Neural progenitor cell (in vitro differentiated cells): Measurements from ENCODE around the gene ST6GALNAC2. TPM values are rescaled to one million over a fixed set of nuclear protein-coding genes. Genes with fewer than 3 reads are reported as not detected.
"Not testable (repeated sequence)": the region's sequence is repeated elsewhere in the genome, so short reads cannot be mapped to it uniquely, and the experiment has no call there.

Source experiments
- DNase-seq: peaks from one replicate; pipeline ENCODE4 v3.0.0-alpha.2; 2016; ENCODE audit warnings: low spot score
- H2AFZ ChIP-seq: fragments of 200-600 bp; sonication (generic); replicated peaks from 2 replicates; pipeline ENCODE4 v1.6.1; 2016; ENCODE audit warnings: antibody characterized with exemption
- H3F3A ChIP-seq: fragments of 200-600 bp; sonication (generic); 2 replicates; pipeline ENCODE4 v1.6.1; 2016; ENCODE audit warnings: antibody characterized with exemption, low read depth
- H3K27ac ChIP-seq: fragments of 200-600 bp; sonication (generic); 2 replicates; pipeline ENCODE4 v1.5.1; 2016; ENCODE audit warnings: mild to moderate bottlenecking
- H3K27me3 ChIP-seq: fragments of 200-600 bp; sonication (generic); 2 replicates; pipeline ENCODE4 v1.6.1; 2016; ENCODE audit warnings: mild to moderate bottlenecking, moderate library complexity
- H3K36me3 ChIP-seq: fragments of 200-600 bp; sonication (generic); 2 replicates; pipeline ENCODE4 v1.5.1; 2016
- H3K4me1 ChIP-seq: fragments of 200-600 bp; sonication (generic); 2 replicates; pipeline ENCODE4 v1.6.1; 2016; ENCODE audit warnings: mixed run types
- H3K4me2 ChIP-seq: fragments of 200-600 bp; sonication (generic); 2 replicates; pipeline ENCODE4 v1.6.1; 2016
- H3K4me3 ChIP-seq: fragments of 200-600 bp; sonication (generic); 2 replicates; pipeline ENCODE4 v1.5.1; 2016
- H3K79me2 ChIP-seq: fragments of 200-600 bp; sonication (generic); 2 replicates; pipeline ENCODE4 v1.6.1; 2016; ENCODE audit warnings: low read depth
- H3K9ac ChIP-seq: fragments of 200-600 bp; sonication (generic); 2 replicates; pipeline ENCODE4 v1.6.1; 2016
- H3K9me3 ChIP-seq: fragments of 200-600 bp; sonication (generic); 2 replicates; pipeline ENCODE4 v1.5.1; 2016; ENCODE audit warnings: low read depth
- H4K20me1 ChIP-seq: fragments of 200-600 bp; sonication (generic); 2 replicates; pipeline ENCODE4 v1.6.1; 2016; ENCODE audit warnings: low read depth
- H3K27ac Mint-ChIP-seq: 3 replicates; pipeline ENCODE4 v1.8.0; 2021; ENCODE audit warnings: mixed read lengths
- H3K27me3 Mint-ChIP-seq: 2 replicates; pipeline ENCODE4 v1.8.0; 2022; ENCODE audit warnings: low read depth, mild to moderate bottlenecking, inconsistent platforms, moderate library complexity, mixed read lengths; ENCODE audit not compliant: insufficient read depth
- H3K36me3 Mint-ChIP-seq: 3 replicates; pipeline ENCODE4 v1.8.0; 2021; ENCODE audit warnings: mixed read lengths
- H3K4me1 Mint-ChIP-seq: 3 replicates; pipeline ENCODE4 v1.8.0; 2021; ENCODE audit warnings: mixed read lengths
- H3K4me3 Mint-ChIP-seq: 3 replicates; pipeline ENCODE4 v1.8.0; 2021; ENCODE audit warnings: mild to moderate bottlenecking, moderate library complexity, mixed read lengths
- H3K9me3 Mint-ChIP-seq: 3 replicates; pipeline ENCODE4 v1.8.0; 2020; ENCODE audit warnings: mixed read lengths
- EZH2 ChIP-seq: fragments of 200-600 bp; sonication (generic); IDR thresholded peaks from 2 replicates; pipeline ENCODE4 v1.6.1; 2017; ENCODE audit warnings: antibody characterized with exemption, mild to moderate bottlenecking, moderate library complexity
- EZH2phosphoT487 ChIP-seq: fragments of 200-600 bp; sonication (generic); IDR thresholded peaks from 2 replicates; pipeline ENCODE4 v1.6.1; 2017; ENCODE audit warnings: antibody characterized with exemption
- total RNA-seq: library from RNA; depleted of rRNA; stranded (reverse); fragments of >200 nt; gene quantifications from 2 replicates; pipeline ENCODE4 v1.2.3, GENCODE V29; 2015; ENCODE audit warnings: low replicate concordance
- TF ChIP-seq, protein P1 (sequence below): fragments of 200-600 bp; sonication (generic); IDR thresholded peaks from 2 replicates; pipeline ENCODE4 v1.5.1; 2017; ENCODE audit warnings: antibody characterized with exemption, mild to moderate bottlenecking

Gene ST6GALNAC2
- total RNA-seq, 1 donor from 2014 or later: not detected

DNA sequence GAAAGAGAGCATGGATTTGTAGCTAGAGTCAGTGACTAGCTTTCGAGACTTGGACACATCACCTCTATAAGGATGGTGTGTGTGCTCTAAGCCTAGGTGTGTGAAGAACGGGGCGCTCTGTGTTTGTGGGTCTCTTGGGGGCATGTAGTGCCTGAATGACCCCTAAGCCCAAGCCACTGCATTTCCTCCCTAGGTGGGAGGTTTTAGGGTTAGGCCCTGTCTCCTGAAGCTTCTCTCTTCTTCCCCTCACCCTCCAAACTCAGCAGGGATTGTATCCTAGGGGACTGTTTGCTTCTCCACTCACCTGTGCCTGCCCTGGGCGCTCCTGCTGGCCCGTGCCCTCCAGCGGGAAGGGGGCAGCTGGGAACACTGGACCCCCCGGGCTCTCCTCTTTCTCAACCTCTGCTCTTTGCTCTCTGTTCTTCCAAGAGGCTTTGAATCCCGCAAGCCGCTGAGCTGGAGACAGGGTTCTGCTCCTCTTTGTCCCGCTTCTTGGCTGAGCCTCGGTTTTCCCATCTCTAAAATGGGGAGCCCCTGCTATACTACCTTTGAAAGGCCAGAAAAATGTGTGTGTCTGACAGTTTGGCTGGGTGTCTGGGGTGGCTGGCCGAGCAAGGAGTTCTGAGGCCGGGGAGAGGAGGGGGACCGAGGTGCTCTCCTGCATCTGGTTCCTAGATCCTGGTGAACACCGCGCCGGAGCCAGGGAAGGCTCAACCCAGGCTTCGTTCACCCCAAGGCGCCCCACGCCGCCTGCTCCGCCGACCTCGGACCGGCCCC is 49.0 kb downstream of the ST6GALNAC2 start:
- H3K4me3 Mint-ChIP-seq: peak overlapping the region; percentile 74
- Histone ChIP-seq H2AFZ (peak overlapping the region; percentile 50), H3K36me3 (no peaks in the 10 kb centered on the region), H3K27ac (no peak overlapping the region), H4K20me1 (peaks cover 3% of the 10 kb centered on the region), H3K27me3 (peaks cover 63% of the 10 kb centered on the region), H3K4me1 (peaks cover 19% of the 10 kb centered on the region), H3K79me2 (no peaks in the 10 kb centered on the region), H3K9ac (no peak overlapping the region), H3K4me2 (peak overlapping the region; percentile 85), H3F3A (peaks cover 22% of the 10 kb centered on the region), H3K9me3 (no peaks in the 10 kb centered on the region), H3K4me3 (peak overlapping the region; percentile 50)
- peaks cover 40% of the 10 kb centered on the region for H3K27me3 Mint-ChIP-seq
- peaks cover 46% of the 10 kb centered on the region for H3K4me1 Mint-ChIP-seq
- no peak for DNase-seq
- no peak overlapping the region for H3K27ac Mint-ChIP-seq
- no peaks in the 10 kb centered on the region for H3K36me3 Mint-ChIP-seq
- no peak for TF ChIP-seq EZH2phosphoT487
- no peak for TF ChIP-seq EZH2
- TF ChIP-seq, protein P1, sequence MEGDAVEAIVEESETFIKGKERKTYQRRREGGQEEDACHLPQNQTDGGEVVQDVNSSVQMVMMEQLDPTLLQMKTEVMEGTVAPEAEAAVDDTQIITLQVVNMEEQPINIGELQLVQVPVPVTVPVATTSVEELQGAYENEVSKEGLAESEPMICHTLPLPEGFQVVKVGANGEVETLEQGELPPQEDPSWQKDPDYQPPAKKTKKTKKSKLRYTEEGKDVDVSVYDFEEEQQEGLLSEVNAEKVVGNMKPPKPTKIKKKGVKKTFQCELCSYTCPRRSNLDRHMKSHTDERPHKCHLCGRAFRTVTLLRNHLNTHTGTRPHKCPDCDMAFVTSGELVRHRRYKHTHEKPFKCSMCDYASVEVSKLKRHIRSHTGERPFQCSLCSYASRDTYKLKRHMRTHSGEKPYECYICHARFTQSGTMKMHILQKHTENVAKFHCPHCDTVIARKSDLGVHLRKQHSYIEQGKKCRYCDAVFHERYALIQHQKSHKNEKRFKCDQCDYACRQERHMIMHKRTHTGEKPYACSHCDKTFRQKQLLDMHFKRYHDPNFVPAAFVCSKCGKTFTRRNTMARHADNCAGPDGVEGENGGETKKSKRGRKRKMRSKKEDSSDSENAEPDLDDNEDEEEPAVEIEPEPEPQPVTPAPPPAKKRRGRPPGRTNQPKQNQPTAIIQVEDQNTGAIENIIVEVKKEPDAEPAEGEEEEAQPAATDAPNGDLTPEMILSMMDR: no peak
- H3K9me3 Mint-ChIP-seq: no peaks in the 10 kb centered on the region

DNA sequence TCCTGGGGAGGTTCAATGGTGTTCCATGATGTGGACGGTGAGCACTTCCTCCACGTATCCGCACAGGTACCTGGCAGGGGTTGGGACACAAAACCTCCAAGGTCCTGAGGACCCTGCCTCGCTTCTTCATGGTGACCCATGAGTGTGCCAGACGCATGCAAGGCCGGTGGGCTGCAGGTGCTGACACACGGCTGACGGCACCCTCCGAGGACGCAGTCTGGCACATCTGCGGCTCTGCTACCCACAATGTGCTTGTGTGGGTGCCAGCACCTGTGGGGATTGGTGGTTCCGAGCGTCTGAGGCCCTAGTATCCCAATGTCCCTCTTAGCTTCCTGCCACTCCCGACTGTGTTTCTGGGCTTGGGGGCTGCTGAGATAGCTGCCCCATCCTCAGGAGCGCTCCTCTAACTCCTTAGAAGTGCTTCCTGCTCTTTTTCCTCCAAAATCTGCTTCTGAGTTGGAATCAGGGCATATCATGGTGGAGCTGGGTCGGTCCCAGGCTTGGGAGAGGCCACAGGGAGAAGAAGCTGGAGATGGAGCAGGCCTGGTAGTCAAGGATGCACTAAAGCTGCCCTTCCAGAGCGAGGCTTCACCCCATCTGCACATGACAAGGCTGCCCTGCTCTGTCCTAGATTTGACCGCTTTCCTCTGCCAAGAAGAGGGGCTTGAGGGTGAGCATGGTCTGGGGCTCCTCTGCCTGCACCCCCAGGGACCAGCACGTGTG is 49.7 kb downstream of the ST6GALNAC2 start:
- H2AFZ ChIP-seq: no peak overlapping the region
- Mint-ChIP-seq H3K27ac (no peak overlapping the region), H3K36me3 (no peaks in the 10 kb centered on the region), H3K9me3 (no peaks in the 10 kb centered on the region), H3K4me1 (peaks cover 40% of the 10 kb centered on the region), H3K4me3 (peak overlapping the region; percentile 49), H3K27me3 (peaks cover 40% of the 10 kb centered on the region)
- no peaks in the 10 kb centered on the region for H3K79me2 ChIP-seq
- no peak overlapping the region for H3K4me3 ChIP-seq
- H3K27me3 ChIP-seq: peaks cover 63% of the 10 kb centered on the region
- peaks cover 17% of the 10 kb centered on the region for H3K4me1 ChIP-seq
- no peak overlapping the region for H3K9ac ChIP-seq
- peaks cover 22% of the 10 kb centered on the region for H3F3A ChIP-seq
- no peak for DNase-seq
- H3K4me2 ChIP-seq: no peak overlapping the region
- no peaks in the 10 kb centered on the region for H3K9me3 ChIP-seq
- H3K27ac ChIP-seq: no peak overlapping the region
- TF ChIP-seq EZH2phosphoT487 (no peak), EZH2 (no peak)
- TF ChIP-seq, protein P1: no peak
- H3K36me3 ChIP-seq: no peaks in the 10 kb centered on the region
- H4K20me1 ChIP-seq: peaks cover 3% of the 10 kb centered on the region

DNA sequence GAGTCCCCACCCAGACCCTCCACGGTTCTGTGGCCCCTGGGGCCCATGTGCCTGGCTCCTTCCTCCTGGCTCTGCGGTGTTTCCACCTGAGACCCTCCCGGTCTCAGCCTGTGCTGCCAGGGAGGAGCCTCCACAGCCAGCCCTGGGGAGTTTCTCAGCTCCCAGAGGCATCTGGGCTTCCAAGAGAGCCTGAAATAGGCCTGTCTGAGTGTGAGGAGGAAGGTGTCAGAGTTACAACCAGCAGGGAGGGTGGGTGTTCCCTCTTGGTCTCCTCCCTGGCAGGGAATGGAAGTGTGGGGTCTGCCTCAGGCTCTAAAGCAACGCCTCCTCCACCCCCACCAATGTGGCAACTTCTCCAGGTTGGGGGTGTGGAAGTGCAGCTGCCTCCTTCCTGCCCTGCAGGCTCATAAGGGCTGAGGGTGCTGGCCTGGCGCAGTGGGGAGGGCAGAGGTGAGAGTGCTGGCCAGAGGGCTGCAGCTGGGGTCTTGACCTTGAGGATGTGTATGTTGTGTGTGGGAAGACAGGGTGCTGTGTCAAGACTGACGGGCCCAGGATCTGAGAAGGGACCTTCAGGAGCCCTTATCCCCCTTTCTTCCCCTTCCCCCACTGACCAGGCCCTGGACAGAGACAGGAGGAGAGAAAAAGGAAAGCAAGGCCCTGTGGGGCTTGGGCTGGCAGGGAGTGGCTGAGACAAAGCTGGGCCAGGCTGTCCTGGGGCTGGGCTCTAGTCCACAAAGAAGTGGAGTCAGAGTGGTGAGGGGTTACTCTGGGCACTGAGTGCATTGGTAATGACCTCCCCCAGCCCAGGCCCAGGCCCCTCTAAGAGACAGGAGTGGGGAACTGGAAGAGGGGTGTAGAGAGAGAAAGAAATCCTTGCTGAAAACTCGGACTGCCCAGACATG is 50.6 kb downstream of the ST6GALNAC2 start:
- Histone ChIP-seq H3K9ac (no peak overlapping the region), H3K36me3 (no peaks in the 10 kb centered on the region), H3K27ac (no peak overlapping the region), H4K20me1 (peaks cover 3% of the 10 kb centered on the region), H3K27me3 (peaks cover 58% of the 10 kb centered on the region), H3F3A (peaks cover 22% of the 10 kb centered on the region), H3K79me2 (no peaks in the 10 kb centered on the region), H3K4me1 (peaks cover 10% of the 10 kb centered on the region), H3K4me3 (no peak overlapping the region), H3K9me3 (no peaks in the 10 kb centered on the region), H3K4me2 (no peak overlapping the region), H2AFZ (no peak overlapping the region)
- H3K9me3 Mint-ChIP-seq: no peaks in the 10 kb centered on the region
- H3K4me3 Mint-ChIP-seq: no peak overlapping the region
- H3K27me3 Mint-ChIP-seq: peaks cover 37% of the 10 kb centered on the region
- TF ChIP-seq EZH2phosphoT487: no peak
- TF ChIP-seq, protein P1: no peak
- no peak for TF ChIP-seq EZH2
- no peak for DNase-seq
- no peak overlapping the region for H3K27ac Mint-ChIP-seq
- H3K36me3 Mint-ChIP-seq: no peaks in the 10 kb centered on the region
- peaks cover 37% of the 10 kb centered on the region for H3K4me1 Mint-ChIP-seq

DNA sequence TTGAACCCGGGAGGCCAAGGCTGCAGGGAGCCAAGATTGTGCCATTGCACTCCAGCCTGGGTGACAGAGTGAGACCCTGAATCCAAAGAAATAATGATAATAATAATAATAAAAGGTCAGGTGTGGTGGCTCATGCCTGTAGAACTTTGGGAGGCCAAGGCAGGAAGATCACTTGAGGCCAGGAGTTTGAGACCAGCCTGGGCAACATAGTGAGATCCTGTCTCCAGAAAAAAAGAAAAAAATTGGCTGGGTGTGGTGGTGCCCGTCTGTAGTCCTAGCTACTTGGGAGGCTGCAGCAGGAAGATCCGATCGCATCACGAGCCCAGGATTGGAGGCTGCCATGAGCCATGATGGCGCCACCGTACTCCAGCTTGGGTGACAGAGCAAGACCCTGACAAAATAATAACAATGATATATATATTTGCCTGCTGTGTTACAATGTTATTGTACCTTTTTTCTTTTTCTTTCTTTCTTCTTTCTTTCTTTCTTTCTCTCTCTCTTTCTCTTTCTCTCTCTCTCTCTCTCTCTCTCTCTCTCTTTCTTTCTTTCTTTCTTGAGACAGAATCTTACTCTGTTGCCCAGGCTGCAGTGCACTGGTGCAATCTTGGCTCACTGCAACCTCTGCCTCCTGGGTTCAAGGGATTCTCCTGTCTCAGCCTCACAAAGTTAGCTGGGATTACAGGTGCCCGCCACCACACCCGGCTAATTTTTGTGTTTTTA is 51.9 kb downstream of the ST6GALNAC2 start:
- not testable (repeated sequence) for H3K36me3 ChIP-seq, H3K27ac ChIP-seq, H2AFZ ChIP-seq, DNase-seq, H3K4me3 Mint-ChIP-seq, H3K27ac Mint-ChIP-seq, H3K4me3 ChIP-seq, H3K36me3 Mint-ChIP-seq, H3K9ac ChIP-seq, H4K20me1 ChIP-seq, H3K9me3 ChIP-seq, H3K4me2 ChIP-seq, H3K79me2 ChIP-seq, H3K9me3 Mint-ChIP-seq
- Histone ChIP-seq H3F3A (peaks cover 12% of the 10 kb centered on the region), H3K27me3 (peaks cover 45% of the 10 kb centered on the region), H3K4me1 (peaks cover 16% of the 10 kb centered on the region)
- peaks cover 38% of the 10 kb centered on the region for H3K4me1 Mint-ChIP-seq
- peaks cover 29% of the 10 kb centered on the region for H3K27me3 Mint-ChIP-seq
